RWPE1 (cell line): ENCODE data around the gene MAN1A2.
"Not testable (repeated sequence)": the region's sequence is repeated elsewhere in the genome, so short reads cannot be mapped to it uniquely, and the experiment has no call there.

Source experiments
- CTCF ChIA-PET: fragments of 350-600 bp; sonication (Branson Sonifier 250); formaldehyde crosslinking; extraction: SDS; loops from one replicate; lab custom pipeline; 2021; lab: Yijun Ruan, JAX
- POLR2A ChIA-PET: fragments of 400-600 bp; formaldehyde crosslinking; extraction: SDS; loops from one replicate; lab custom pipeline; 2020; ENCODE audit warnings: antibody characterized with exemption; ENCODE audit not compliant: low non-redundant PET; lab: Yijun Ruan, JAX
- DNase-seq: peaks from one replicate; pipeline ENCODE4 v3.0.0; 2012; ENCODE audit warnings: low spot score
- H3K27ac ChIP-seq: fragments of 450-650 bp; 2 replicates; pipeline ENCODE4 v1.5.1; 2017
- TF ChIP-seq, protein P1 (sequence below): fragments of 450-650 bp; conservative IDR thresholded peaks from 2 replicates; pipeline ENCODE4 v1.5.1; 2017; ENCODE audit warnings: low read depth, mild to moderate bottlenecking

The MAN1A2 gene

GRCh38 chr1:117473063-117473462 lies 105.8 kb downstream of the MAN1A2 start:
- DNase-seq: no peak
- ChIA-PET CTCF (interaction anchor here (0.6 kb wide), 1 partner anchor 23 kb away, joined by 3 read pairs; no protein-coding TSS in a partner anchor), POLR2A (no interaction called here)
- no peak overlapping the region for H3K27ac ChIP-seq
- TF ChIP-seq, protein P1, sequence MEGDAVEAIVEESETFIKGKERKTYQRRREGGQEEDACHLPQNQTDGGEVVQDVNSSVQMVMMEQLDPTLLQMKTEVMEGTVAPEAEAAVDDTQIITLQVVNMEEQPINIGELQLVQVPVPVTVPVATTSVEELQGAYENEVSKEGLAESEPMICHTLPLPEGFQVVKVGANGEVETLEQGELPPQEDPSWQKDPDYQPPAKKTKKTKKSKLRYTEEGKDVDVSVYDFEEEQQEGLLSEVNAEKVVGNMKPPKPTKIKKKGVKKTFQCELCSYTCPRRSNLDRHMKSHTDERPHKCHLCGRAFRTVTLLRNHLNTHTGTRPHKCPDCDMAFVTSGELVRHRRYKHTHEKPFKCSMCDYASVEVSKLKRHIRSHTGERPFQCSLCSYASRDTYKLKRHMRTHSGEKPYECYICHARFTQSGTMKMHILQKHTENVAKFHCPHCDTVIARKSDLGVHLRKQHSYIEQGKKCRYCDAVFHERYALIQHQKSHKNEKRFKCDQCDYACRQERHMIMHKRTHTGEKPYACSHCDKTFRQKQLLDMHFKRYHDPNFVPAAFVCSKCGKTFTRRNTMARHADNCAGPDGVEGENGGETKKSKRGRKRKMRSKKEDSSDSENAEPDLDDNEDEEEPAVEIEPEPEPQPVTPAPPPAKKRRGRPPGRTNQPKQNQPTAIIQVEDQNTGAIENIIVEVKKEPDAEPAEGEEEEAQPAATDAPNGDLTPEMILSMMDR: no peak

DNA sequence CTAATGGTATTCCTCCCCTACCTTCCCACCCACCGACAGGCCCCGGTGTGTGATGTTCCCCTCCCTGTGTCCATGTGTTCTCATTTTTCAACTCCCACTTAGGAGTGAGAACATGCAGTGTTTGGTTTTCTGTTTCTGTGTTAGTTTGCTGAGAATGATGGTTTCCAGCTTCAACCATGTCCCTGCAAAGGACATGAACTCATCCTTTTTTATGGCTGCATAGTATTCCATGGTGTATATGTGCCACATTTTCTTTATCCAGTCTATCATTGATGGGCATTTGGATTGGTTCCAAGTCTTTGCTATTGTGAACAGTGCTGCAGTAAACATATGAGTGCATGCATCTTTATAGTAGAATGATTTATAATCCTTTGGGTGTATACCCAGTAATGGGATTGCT lies 108.2 kb downstream of the MAN1A2 start:
- DNase-seq, H3K27ac ChIP-seq, POLR2A ChIA-PET, CTCF ChIA-PET: not testable (repeated sequence)

DNA sequence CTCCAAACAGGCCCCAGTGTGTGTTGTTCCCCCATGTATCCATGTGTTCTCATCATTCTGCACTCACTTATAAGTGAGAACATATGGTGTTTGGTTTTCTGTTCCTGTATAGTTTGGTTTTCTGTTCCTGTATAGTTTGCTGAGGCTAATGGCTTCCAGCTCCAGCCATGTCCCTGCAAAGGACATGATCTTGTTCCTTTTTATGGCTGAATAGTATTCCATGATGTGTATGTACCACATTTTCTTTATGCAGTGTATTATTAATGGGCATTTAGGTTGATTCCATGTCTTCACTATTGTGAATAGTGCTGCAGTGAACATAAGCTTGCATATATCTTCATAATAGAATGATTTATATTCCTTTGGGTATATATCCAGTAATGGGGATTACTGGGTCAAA lies 111.8 kb downstream of the MAN1A2 start:
- TF ChIP-seq, protein P1: no peak
- no peak for DNase-seq
- CTCF ChIA-PET: interaction anchor here (0.7 kb wide), 2 partner anchors 11 to 17 kb away, joined by 3 to 5 read pairs; no protein-coding TSS in a partner anchor
- POLR2A ChIA-PET: no interaction called here
- no peak overlapping the region for H3K27ac ChIP-seq

GRCh38 chr1:117481410-117481809 lies 114.2 kb downstream of the MAN1A2 start:
- POLR2A ChIA-PET: no interaction called here
- CTCF ChIA-PET: no interaction called here
- H3K27ac ChIP-seq: no peak overlapping the region
- no peak for DNase-seq
- TF ChIP-seq, protein P1: no peak

DNA sequence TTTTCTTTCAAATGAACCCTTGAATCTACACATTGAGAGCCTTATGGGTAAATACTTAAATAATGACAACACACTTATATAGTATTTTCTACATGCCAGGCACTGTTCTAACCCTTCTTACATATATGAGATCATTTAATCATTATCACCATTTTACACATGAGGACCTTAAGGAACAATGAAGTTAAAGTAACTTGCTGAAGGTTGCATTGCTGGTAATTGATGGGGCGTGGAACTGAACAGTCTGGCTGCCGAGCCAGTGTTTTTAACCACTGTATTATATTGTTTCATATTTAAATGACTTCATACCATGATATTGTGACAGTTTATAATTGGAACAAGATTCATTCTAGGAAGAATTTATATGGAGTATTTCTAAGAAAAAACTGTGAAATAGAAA lies 126.7 kb downstream of the MAN1A2 start:
- no peak for DNase-seq
- CTCF ChIA-PET: interaction anchor here (0.7 kb wide), 1 partner anchor 68 kb away, joined by 4 read pairs; no protein-coding TSS in a partner anchor
- TF ChIP-seq, protein P1: no peak
- no peak overlapping the region for H3K27ac ChIP-seq
- POLR2A ChIA-PET: no interaction called here

GRCh38 chr1:117495068-117495467 lies 127.8 kb downstream of the MAN1A2 start:
- no peak for DNase-seq
- ChIA-PET POLR2A (no interaction called here), CTCF (interaction anchor here (0.6 kb wide), 1 partner anchor 42 kb away, joined by 3 read pairs; no protein-coding TSS in a partner anchor)
- no peak overlapping the region for H3K27ac ChIP-seq
- TF ChIP-seq, protein P1: no peak

DNA sequence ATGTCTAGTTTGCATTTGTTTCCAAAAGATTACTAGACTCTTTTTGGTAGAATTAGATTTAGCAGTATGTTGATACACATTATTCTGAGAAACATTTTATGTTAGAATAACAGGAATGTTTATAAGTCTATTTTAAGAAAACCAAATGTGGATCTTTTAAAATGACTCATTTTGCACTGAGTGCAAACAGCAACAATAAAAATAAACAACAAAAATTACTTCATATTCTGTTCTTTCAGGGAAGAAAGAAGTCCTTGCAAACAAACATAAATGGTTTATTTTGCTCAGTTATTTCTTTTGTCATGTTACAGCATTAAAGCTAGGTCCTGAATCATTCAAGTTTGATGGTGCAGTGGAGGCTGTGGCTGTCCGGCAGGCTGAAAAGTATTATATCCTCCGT lies 131.8 kb downstream of the MAN1A2 start:
- no peak for DNase-seq
- ChIA-PET POLR2A (no interaction called here), CTCF (interaction anchor here (0.5 kb wide), 1 partner anchor 52 kb away, joined by 3 read pairs; no protein-coding TSS in a partner anchor)
- H3K27ac ChIP-seq: no peak overlapping the region
- TF ChIP-seq, protein P1: no peak
